Ishikawa (cell line): Measurements from ENCODE around the gene HOMER2.

Experiments
- CEBPB ChIP-seq: IDR thresholded peaks from 2 replicates; pipeline ENCODE4 v1.6.1; 2012
- CREB1 ChIP-seq: IDR thresholded peaks from 2 replicates; pipeline ENCODE4 v1.6.1; 2012; ENCODE audit warnings: low read depth
- EGR1 ChIP-seq: IDR thresholded peaks from 2 replicates; pipeline ENCODE4 v1.6.1; 2012
- EP300 ChIP-seq: IDR thresholded peaks from 2 replicates; pipeline ENCODE4 v1.6.1; 2012; ENCODE audit warnings: borderline replicate concordance
- FOXM1 ChIP-seq: IDR thresholded peaks from 2 replicates; pipeline ENCODE4 v1.6.1; 2012; ENCODE audit warnings: low read depth, borderline replicate concordance
- NFIC ChIP-seq: IDR thresholded peaks from 2 replicates; pipeline ENCODE4 v1.6.1; 2012
- RAD21 ChIP-seq: IDR thresholded peaks from 2 replicates; pipeline ENCODE4 v1.6.1; 2012; ENCODE audit warnings: low read depth
- REST ChIP-seq: IDR thresholded peaks from 2 replicates; pipeline ENCODE4 v1.6.1; 2012; ENCODE audit warnings: low read depth, mild to moderate bottlenecking
- TAF1 ChIP-seq: IDR thresholded peaks from 2 replicates; pipeline ENCODE4 v1.6.1; 2012; ENCODE audit warnings: low read depth, mild to moderate bottlenecking
- TCF12 ChIP-seq: IDR thresholded peaks from 2 replicates; pipeline ENCODE4 v1.6.1; 2012; ENCODE audit warnings: low read depth
- TEAD4 ChIP-seq: IDR thresholded peaks from 2 replicates; pipeline ENCODE4 v1.6.1; 2012
- YY1 ChIP-seq: IDR thresholded peaks from 2 replicates; pipeline ENCODE4 v1.6.1; 2012; ENCODE audit warnings: low read depth
- ZBTB7A ChIP-seq: IDR thresholded peaks from 2 replicates; pipeline ENCODE4 v1.6.1; 2012; ENCODE audit warnings: low read depth
- TF ChIP-seq, protein P1 (sequence below): IDR thresholded peaks from 2 replicates; pipeline ENCODE4 v1.6.1; 2012
- TF ChIP-seq, protein P2 (sequence below): IDR thresholded peaks from 2 replicates; pipeline ENCODE4 v1.6.1; 2012

HOMER2 gene

DNA sequence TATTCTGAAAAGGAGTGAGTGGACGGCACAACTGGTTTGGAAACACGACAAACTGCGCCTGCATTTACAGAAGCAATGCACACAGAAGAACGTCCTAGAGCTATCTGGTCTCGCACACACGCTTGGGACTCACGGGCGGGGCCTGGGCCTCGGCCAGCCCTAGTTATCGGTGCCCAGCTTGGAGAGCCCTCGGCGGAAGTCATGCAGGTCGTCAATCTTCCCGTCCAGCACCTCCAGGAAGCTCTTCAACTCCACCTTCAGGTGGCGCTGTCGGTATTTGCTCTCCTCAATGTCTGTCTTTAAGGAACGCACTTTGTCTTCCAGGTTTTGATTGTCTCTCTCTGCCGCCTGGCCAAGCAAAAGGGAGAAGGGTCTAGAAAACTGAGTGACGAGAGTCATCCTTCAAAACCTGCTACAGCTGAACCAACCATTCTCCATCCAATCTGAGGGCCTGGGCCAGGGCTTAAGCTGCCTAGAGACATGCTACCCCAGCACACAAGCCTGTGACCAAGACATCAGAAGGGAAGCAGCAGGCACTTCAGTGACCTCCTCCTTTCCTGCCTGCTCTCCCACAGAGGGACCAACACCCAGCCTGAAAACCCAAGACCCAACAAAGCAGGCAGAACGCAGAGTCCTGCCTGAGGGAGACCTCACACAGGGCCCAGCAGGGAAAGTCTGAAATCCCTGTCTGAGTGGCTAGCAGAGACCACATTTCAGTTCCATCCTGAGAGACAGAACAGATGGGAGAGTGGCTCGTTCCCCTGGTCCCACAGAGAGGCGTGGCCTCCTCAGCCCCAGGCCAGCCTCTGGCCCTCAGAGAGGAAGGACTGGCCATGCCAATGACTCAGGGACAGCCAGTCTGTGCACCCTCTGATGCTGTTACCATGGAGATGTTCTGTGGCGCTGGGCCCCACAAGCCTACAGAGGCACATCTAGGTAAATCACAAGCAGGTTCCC lies 102.7 kb downstream of the HOMER2 start:
- no peak for TF ChIP-seq TAF1
- TF ChIP-seq TEAD4, result 0 out of 2 replicates have a peak, but pooled peaks have one; percentile 12
- peak; percentile 91 for TF ChIP-seq RAD21

DNA sequence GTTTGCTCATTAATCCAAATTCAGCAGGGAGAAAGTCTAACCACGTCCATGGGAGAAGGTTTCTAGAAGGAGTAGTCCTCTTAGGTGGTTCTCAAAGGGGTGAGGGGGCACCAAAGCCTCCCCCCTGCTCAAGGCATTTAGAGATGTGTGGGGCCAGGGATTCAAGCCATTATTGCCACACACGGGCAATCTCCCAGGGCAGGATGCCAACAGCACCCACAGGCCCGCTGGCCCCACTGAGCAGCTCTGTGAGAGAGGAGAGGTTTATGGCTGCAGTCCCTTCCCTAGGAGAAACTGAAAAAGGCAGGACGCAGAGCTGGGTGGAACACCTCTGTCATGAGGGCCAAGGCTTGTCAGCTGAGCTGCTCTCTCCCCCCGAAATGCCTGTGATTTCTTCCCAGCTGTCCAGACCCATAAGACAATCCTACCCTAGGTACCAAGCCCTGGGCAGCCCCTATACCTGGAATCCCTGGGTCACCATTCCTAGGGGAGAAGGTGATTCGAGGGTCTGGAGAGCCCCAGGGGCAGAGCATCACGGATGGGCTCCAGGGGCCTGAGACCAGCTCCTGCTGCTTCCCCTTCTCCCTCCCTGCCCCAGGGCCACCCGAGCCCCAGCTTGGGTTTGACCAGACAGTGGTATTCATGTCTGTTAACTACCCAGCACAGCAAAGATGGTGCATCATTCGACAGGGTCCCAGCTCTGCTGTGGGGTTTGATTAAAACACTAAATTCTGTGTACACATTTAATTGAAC lies 104.1 kb downstream of the HOMER2 start:
- TF ChIP-seq TEAD4 (no peak), CEBPB (no peak), TCF12 (no peak), ZBTB7A (no peak), TAF1 (no peak), REST (no peak), EP300 (no peak), NFIC (no peak), FOXM1 (no peak), EGR1 (no peak), YY1 (no peak), CREB1 (no peak)
- TF ChIP-seq, protein P1, sequence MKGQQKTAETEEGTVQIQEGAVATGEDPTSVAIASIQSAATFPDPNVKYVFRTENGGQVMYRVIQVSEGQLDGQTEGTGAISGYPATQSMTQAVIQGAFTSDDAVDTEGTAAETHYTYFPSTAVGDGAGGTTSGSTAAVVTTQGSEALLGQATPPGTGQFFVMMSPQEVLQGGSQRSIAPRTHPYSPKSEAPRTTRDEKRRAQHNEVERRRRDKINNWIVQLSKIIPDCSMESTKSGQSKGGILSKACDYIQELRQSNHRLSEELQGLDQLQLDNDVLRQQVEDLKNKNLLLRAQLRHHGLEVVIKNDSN, result no peak
- TF ChIP-seq, protein P2, sequence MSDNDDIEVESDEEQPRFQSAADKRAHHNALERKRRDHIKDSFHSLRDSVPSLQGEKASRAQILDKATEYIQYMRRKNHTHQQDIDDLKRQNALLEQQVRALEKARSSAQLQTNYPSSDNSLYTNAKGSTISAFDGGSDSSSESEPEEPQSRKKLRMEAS, result no peak

DNA sequence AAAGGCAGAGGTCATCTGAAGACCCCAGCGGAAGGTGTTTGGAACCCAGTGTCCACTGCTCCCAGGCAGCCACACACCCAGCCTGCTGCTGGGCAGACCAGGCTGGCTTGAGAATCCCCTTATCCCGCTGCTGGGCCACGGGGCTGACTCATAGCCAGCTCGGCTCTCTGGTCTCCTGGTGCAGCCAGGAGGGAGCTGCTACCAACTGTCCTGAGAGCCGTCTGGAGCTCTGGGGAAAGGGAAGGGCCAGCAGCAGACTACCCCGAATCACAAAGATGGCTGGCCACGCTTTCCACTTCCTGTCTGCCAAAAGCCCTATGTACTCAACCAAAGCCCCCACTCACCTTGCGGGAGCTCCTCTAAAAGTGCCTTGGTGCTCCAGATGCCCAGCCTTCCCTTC lies 104.8 kb downstream of the HOMER2 start:
- TF ChIP-seq EP300 (no peak), REST (no peak), TAF1 (no peak), NFIC (no peak), EGR1 (no peak), TCF12 (no peak), CREB1 (no peak), YY1 (no peak), FOXM1 (no peak), CEBPB (no peak), ZBTB7A (no peak), TEAD4 (no peak)
- TF ChIP-seq, protein P1, result no peak

GRCh38 chr15:82846621-82847020 lies 105.9 kb downstream of the HOMER2 start:
- no peak for TF ChIP-seq EGR1
- TF ChIP-seq TCF12, result no peak
- no peak for TF ChIP-seq EP300
- TF ChIP-seq REST, result no peak
- TF ChIP-seq TAF1, result no peak
- TF ChIP-seq FOXM1, result no peak
- TF ChIP-seq CEBPB, result no peak
- no peak for TF ChIP-seq TEAD4
- TF ChIP-seq, protein P1, result no peak
- no peak for TF ChIP-seq RAD21
- TF ChIP-seq NFIC, result no peak
- no peak for TF ChIP-seq CREB1
- no peak for TF ChIP-seq YY1
- no peak for TF ChIP-seq ZBTB7A
